Hippocampal formation (tissue), 2 donors: ENCODE measurements around the gene COL4A1.

Source experiments
- DNase-seq, 2 donors: peaks; one replicate each; lab custom pipeline; 2025; lab: John Stamatoyannopoulos, UW

Gene COL4A1

GRCh38 chr13:110309661-110310524, 2.9 kb upstream of the COL4A1 start:
- DNase-seq, result no peak

GRCh38 chr13:110308656-110309359, 1.9 kb upstream of the COL4A1 start:
- no peak for DNase-seq

DNA sequence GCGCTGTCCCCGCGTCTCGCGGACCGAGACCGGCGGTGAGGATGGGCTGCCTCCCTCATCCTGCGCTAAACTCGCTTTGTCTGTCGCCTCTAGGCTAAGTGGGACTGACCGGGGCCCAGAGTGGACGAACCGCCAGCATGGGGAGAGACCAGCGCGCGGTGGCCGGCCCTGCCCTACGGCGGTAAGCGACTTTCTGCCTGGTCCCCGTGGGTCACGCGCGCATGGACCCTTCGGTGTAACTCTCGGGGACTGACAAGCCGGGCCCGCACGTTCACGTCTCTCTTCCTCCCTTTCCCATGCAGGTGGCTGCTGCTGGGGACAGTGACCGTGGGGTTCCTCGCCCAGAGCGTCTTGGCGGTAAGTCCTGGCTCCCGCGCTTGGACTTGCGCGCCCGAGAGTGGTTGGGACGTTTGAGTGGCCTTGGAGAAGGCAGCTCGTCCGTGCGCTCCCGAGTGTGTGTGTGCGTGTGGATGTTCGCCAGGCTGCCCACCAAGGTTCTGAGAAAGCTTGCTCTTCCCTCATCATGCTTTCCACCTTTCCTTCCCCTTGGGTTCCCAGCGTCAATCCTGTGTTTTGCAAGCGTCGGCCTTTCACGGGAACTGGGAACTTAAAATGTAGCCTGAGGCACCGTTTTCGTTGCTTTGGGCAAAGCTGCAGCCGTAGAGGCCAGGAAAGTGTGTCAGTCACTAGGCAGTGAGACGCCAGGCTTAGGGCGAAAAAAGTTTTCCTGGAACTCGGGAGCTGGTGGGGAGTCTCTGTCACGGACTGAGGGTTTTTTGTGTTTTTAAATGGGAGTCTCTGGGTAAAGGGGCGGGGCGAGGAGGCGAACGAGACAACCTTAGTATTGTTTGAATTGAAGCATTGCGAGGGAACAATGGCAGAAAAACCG, 1.1 kb upstream of the COL4A1 start:
- no peak for DNase-seq

- no peak for DNase-seq
Measured at GRCh38 chr13:110306340-110306959, 507 bp downstream of the COL4A1 start.

- DNase-seq, result no peak
Measured at GRCh38 chr13:110305949-110306339, 1.0 kb downstream of the COL4A1 start.

GRCh38 chr13:110305544-110305943, 1.4 kb downstream of the COL4A1 start:
- DNase-seq, result no peak

DNA sequence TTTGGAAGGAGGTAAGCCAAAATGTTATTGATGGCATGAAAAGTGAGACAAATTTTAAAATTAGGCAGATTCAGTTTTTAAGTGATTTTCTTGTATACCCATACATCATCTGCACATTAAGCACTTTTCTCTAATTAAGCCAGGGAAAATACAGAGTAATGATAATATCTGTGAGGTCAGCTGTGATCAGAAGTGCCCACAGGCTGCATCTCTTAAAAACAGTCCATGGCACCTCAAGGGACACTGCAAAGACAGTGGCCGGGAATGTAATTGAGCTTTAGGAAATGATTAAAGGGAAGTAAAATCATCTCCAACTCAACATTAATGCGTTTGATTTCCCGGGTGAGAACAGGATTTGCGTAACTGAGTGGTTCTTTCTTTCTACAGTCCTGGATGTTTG, 2.0 kb downstream of the COL4A1 start:
- no peak for DNase-seq

GRCh38 chr13:110304256-110304655, 2.7 kb downstream of the COL4A1 start:
- DNase-seq, result no peak

- no peak for DNase-seq
Measured at GRCh38 chr13:110303644-110304043, 3.3 kb downstream of the COL4A1 start.

GRCh38 chr13:110302997-110303396, 4.0 kb downstream of the COL4A1 start:
- DNase-seq, result no peak

GRCh38 chr13:110301606-110302553, 5.1 kb downstream of the COL4A1 start:
- DNase-seq, result no peak

DNA sequence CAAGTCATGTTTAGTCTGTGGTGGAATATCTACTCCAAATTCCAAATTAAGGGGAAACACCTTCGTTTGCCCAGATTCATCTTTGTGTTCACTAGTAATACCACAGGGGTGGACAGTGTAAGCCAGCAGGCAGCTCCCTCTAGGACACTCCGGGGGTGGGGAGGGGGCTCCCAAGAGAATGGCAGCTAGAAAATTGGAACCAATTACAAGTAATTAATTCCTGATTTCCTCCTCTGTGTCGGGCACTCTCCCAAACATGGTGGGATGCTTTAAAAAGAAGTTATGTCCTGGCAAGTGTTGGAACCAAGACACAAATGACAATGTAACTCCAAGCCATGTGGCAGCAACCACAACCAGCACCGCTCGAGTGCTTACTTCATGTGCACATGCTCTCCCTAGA, 5.9 kb downstream of the COL4A1 start:
- no peak for DNase-seq

DNA sequence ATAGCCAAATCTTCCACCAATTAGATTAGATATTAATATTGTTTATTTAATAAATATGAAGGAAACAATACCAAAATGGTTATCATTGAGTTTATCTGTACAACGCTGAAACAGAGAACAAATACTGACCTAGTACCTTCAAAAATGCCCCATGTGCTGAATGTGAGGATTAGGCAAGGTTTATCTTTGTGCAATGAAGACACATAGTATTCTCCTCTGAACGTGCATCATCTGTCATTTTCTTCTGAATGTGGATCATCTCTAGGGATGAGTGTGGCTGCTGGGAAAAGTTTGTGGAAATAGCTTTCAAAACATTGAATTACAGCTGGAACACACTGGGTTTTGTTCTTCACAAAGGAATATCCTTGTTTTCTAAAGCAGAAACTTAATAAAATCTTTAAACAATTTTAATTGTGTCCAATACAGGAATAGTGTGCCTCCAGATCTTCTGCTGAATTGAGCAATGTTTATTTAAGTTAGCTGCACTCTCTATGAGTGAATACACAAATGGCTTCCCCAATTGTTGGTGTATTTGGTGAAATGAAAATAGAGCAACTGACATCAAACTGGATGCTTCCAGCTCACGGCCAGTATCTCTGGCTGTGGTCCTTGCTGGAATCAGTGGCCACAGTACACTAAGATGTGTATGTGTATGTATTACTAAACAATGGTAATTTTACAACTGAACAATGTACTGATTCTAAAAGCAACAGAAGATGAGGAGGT, 6.7 kb downstream of the COL4A1 start:
- no peak for DNase-seq

DNA sequence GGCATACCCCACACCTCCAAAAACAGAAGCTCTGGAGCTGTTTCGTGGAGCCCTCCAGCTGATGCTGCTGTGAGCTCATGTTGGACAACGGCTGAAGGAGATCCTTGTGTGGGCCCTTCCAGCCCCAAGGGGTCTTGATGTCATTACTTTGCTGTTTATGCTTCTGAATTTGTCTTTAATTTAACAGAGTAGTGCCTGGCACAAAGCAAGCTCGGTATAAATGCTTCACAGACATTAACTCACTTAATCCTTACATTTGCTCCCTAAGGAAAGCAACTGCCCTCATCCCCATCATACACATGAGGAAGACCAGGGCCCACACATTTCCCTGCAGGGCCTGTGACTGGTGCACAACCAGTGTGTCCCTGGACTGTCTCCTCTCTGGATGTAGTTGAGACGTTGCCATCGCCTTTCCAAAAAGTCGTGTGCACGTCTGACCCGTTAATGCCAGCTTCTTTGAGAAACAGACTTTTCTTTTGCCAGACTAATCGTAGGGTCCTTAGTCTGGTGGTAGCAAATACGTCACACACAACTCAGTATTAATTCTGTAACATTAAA, 7.6 kb downstream of the COL4A1 start:
- no peak for DNase-seq

- DNase-seq, result no peak
Measured at GRCh38 chr13:110298505-110299282, 8.3 kb downstream of the COL4A1 start.

GRCh38 chr13:110297766-110298504, 9.0 kb downstream of the COL4A1 start:
- no peak for DNase-seq

GRCh38 chr13:110297011-110297410, 9.9 kb downstream of the COL4A1 start:
- no peak for DNase-seq

DNA sequence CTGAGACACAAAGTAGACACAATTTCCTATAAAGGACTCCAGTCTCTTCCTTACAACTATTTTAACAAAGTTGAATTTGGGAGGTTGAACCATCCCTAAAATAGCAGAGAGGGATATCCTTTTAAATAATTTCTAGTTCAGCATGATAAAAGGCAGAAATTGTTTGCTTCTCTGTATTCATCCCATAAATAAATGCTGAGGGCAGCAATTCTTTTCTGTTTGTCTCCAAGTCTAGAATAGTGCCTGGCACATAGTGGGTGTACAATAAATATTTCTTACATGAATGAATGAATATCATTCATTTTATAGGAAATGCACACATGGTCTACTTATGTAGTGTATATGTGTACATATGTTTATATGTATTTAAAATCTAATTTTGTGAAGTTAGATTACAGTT, 12.3 kb downstream of the COL4A1 start:
- no peak for DNase-seq
